ENCODE measurements around the gene YAP1.

- TF ChIP-seq POLR2A (IDR thresholded peaks at IDR 0.05) = no peak
- TF ChIP-seq, protein P1, sequence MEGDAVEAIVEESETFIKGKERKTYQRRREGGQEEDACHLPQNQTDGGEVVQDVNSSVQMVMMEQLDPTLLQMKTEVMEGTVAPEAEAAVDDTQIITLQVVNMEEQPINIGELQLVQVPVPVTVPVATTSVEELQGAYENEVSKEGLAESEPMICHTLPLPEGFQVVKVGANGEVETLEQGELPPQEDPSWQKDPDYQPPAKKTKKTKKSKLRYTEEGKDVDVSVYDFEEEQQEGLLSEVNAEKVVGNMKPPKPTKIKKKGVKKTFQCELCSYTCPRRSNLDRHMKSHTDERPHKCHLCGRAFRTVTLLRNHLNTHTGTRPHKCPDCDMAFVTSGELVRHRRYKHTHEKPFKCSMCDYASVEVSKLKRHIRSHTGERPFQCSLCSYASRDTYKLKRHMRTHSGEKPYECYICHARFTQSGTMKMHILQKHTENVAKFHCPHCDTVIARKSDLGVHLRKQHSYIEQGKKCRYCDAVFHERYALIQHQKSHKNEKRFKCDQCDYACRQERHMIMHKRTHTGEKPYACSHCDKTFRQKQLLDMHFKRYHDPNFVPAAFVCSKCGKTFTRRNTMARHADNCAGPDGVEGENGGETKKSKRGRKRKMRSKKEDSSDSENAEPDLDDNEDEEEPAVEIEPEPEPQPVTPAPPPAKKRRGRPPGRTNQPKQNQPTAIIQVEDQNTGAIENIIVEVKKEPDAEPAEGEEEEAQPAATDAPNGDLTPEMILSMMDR (IDR thresholded peaks at IDR 0.05) = no peak
These were observed 38.5 kb upstream of the YAP1 start for GRCh38 chr11:102071497-102072472.

Data from uterus (tissue), 2 donors.